ENCODE measurements around the gene TMEM72. TPM values are rescaled to one million over a fixed set of nuclear protein-coding genes. Genes with fewer than 3 reads are reported as not detected.

Gene TMEM72
- total and polyA plus RNA-seq, 2 experiments from 2014 or later = not detected

DNA sequence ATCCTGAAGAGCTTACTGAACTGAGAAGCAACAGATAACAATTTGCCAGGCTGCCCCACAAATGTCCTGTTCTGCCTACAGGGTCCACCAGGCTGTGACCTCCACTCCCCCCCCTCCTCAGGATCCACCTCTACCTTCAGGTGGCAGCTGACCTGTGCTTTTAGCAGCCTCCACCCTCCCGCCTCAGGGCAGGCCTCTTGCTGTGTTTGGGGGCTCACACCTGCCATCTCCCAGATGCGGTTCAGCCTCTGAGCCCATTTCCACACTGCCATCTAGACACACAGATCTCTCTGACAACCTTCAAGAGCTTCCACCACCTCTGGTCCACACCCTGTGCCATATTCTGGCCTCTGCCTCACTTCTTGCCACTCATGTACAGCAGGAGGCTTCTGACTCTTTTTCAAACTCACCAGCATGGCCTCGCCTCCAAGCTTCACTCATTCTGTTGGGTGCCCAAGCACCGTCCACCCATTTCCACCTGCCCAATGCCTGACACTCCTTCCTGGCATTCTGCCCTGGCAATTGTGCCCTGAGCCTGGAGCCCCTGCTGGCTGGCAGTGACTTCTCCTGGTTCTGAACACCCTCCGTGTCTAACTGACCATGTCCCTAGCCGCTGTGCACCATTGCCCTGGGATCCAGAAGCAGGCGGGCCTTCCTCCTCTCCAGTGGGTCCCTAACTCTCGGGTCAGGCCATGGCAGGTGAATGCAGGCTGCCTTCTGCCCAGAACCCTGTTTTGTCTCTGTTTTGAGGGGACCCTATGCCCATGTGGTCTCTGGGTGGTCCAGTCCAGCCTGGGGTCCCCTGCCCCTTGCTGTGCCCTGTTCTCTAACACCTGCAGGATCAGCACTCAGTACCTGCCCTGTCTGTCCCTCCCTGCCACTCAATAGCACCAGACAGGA lies 18.5 kb downstream of the TMEM72 start (continued):
- TF ChIP-seq JUNB (IDR thresholded peaks at IDR 0.05; ENCODE audit: unreplicated experiment) = no peak
- TF ChIP-seq, protein P1, sequence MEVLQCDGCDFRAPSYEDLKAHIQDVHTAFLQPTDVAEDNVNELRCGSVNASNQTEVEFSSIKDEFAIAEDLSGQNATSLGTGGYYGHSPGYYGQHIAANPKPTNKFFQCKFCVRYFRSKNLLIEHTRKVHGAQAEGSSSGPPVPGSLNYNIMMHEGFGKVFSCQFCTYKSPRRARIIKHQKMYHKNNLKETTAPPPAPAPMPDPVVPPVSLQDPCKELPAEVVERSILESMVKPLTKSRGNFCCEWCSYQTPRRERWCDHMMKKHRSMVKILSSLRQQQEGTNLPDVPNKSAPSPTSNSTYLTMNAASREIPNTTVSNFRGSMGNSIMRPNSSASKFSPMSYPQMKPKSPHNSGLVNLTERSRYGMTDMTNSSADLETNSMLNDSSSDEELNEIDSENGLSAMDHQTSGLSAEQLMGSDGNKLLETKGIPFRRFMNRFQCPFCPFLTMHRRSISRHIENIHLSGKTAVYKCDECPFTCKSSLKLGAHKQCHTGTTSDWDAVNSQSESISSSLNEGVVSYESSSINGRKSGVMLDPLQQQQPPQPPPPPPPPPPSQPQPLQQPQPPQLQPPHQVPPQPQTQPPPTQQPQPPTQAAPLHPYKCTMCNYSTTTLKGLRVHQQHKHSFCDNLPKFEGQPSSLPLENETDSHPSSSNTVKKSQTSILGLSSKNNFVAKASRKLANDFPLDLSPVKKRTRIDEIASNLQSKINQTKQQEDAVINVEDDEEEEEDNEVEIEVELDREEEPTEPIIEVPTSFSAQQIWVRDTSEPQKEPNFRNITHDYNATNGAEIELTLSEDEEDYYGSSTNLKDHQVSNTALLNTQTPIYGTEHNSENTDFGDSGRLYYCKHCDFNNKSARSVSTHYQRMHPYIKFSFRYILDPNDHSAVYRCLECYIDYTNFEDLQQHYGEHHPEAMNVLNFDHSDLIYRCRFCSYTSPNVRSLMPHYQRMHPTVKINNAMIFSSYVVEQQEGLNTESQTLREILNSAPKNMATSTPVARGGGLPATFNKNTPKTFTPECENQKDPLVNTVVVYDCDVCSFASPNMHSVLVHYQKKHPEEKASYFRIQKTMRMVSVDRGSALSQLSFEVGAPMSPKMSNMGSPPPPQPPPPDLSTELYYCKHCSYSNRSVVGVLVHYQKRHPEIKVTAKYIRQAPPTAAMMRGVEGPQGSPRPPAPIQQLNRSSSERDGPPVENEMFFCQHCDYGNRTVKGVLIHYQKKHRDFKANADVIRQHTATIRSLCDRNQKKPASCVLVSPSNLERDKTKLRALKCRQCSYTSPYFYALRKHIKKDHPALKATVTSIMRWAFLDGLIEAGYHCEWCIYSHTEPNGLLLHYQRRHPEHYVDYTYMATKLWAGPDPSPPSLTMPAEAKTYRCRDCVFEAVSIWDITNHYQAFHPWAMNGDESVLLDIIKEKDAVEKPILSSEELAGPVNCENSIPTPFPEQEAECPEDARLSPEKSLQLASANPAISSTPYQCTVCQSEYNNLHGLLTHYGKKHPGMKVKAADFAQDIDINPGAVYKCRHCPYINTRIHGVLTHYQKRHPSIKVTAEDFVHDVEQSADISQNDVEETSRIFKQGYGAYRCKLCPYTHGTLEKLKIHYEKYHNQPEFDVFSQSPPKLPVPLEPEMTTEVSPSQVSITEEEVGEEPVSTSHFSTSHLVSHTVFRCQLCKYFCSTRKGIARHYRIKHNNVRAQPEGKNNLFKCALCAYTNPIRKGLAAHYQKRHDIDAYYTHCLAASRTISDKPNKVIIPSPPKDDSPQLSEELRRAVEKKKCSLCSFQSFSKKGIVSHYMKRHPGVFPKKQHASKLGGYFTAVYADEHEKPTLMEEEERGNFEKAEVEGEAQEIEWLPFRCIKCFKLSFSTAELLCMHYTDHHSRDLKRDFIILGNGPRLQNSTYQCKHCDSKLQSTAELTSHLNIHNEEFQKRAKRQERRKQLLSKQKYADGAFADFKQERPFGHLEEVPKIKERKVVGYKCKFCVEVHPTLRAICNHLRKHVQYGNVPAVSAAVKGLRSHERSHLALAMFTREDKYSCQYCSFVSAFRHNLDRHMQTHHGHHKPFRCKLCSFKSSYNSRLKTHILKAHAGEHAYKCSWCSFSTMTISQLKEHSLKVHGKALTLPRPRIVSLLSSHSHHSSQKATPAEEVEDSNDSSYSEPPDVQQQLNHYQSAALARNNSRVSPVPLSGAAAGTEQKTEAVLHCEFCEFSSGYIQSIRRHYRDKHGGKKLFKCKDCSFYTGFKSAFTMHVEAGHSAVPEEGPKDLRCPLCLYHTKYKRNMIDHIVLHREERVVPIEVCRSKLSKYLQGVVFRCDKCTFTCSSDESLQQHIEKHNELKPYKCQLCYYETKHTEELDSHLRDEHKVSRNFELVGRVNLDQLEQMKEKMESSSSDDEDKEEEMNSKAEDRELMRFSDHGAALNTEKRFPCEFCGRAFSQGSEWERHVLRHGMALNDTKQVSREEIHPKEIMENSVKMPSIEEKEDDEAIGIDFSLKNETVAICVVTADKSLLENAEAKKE (CRISPR knock-in tag; IDR thresholded peaks at IDR 0.05) = no peak
- TF ChIP-seq, protein P2, sequence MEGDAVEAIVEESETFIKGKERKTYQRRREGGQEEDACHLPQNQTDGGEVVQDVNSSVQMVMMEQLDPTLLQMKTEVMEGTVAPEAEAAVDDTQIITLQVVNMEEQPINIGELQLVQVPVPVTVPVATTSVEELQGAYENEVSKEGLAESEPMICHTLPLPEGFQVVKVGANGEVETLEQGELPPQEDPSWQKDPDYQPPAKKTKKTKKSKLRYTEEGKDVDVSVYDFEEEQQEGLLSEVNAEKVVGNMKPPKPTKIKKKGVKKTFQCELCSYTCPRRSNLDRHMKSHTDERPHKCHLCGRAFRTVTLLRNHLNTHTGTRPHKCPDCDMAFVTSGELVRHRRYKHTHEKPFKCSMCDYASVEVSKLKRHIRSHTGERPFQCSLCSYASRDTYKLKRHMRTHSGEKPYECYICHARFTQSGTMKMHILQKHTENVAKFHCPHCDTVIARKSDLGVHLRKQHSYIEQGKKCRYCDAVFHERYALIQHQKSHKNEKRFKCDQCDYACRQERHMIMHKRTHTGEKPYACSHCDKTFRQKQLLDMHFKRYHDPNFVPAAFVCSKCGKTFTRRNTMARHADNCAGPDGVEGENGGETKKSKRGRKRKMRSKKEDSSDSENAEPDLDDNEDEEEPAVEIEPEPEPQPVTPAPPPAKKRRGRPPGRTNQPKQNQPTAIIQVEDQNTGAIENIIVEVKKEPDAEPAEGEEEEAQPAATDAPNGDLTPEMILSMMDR (conservative IDR thresholded peaks at IDR 0.05; ENCODE audit: low read depth in 2 of 2) = no peak
- TF ChIP-seq CREB1 (CRISPR knock-in tag; IDR thresholded peaks at IDR 0.05; ENCODE audit: low read depth) = no peak
- TF ChIP-seq EZH2 (IDR thresholded peaks at IDR 0.05; ENCODE audit: low read depth, unreplicated experiment) = no peak

Measured in GM23338 (cell line).